Fibroblast of skin of scalp (primary cell): ENCODE data around the gene TAF4.
"Not testable (repeated sequence)": the region's sequence is repeated elsewhere in the genome, so short reads cannot be mapped to it uniquely, and the experiment has no call there.

Experiments
- DNase-seq: peaks from one replicate; pipeline ENCODE4 v3.0.0-alpha.2; 2013

The TAF4 gene

GRCh38 chr20:61978491-61978890, 87.2 kb downstream of the TAF4 start:
- no peak for DNase-seq

- DNase-seq: no peak
These were observed 88.3 kb downstream of the TAF4 start for GRCh38 chr20:61977419-61977786.

GRCh38 chr20:61976644-61977418, 88.8 kb downstream of the TAF4 start:
- DNase-seq: no peak

GRCh38 chr20:61976263-61976643, 89.4 kb downstream of the TAF4 start:
- DNase-seq: no peak

GRCh38 chr20:61975407-61976129, 90.1 kb downstream of the TAF4 start:
- DNase-seq: no peak

- DNase-seq: no peak
These were observed 91.4 kb downstream of the TAF4 start for GRCh38 chr20:61974357-61974665.

- no peak for DNase-seq
These were observed 91.9 kb downstream of the TAF4 start for GRCh38 chr20:61973515-61974356.

- DNase-seq: no peak
These were observed 92.8 kb downstream of the TAF4 start for GRCh38 chr20:61972636-61973508.

- not testable (repeated sequence) for DNase-seq
These were observed 94.1 kb downstream of the TAF4 start for GRCh38 chr20:61971595-61971994.

GRCh38 chr20:61970357-61970756, 95.3 kb downstream of the TAF4 start:
- DNase-seq: no peak

GRCh38 chr20:61969806-61970205, 95.9 kb downstream of the TAF4 start:
- DNase-seq: no peak

- DNase-seq: no peak
These were observed 96.7 kb downstream of the TAF4 start for GRCh38 chr20:61968932-61969331.

- no peak for DNase-seq
These were observed 97.5 kb downstream of the TAF4 start for GRCh38 chr20:61968036-61968810.

- DNase-seq: no peak
These were observed 98.4 kb downstream of the TAF4 start for GRCh38 chr20:61967300-61967699.

- DNase-seq: no peak
These were observed 99.0 kb downstream of the TAF4 start for GRCh38 chr20:61966492-61967244.

- DNase-seq: no peak
These were observed 99.8 kb downstream of the TAF4 start for GRCh38 chr20:61965606-61966491.

- DNase-seq: no peak
These were observed 100.7 kb downstream of the TAF4 start for GRCh38 chr20:61964675-61965605.

GRCh38 chr20:61963885-61964674, 101.6 kb downstream of the TAF4 start:
- no peak for DNase-seq
